GM12873 (cell line): ENCODE data around the gene FANK1.

Source experiments
- TF ChIP-seq, protein P1 (sequence below): IDR thresholded peaks from 2 replicates; pipeline ENCODE4 v1.5.1; 2012; ENCODE audit warnings: low read depth, mild to moderate bottlenecking, moderate library complexity, low read length, control low read depth; ENCODE audit not compliant: insufficient read depth; ENCODE audit errors: missing control alignments

Gene FANK1

DNA sequence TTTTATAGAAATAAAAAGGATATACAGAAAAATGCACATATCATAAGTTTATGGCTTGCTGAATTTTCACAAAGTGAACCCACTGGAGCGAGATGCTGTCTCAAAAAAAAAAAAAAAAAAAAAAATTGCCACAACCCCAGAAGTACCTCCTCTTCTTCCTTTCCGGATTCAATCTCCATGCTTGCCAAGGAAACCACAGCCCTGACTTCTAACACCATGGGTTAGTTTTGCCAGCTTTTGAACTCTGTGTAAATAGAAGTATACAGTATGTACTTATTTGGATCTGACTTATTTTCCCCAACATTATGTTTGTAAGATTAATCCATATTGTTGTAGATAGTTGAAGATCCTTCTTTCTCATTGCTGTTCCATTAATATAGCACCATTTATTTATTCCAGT, 40.0 kb downstream of the FANK1 start:
- TF ChIP-seq, protein P1, sequence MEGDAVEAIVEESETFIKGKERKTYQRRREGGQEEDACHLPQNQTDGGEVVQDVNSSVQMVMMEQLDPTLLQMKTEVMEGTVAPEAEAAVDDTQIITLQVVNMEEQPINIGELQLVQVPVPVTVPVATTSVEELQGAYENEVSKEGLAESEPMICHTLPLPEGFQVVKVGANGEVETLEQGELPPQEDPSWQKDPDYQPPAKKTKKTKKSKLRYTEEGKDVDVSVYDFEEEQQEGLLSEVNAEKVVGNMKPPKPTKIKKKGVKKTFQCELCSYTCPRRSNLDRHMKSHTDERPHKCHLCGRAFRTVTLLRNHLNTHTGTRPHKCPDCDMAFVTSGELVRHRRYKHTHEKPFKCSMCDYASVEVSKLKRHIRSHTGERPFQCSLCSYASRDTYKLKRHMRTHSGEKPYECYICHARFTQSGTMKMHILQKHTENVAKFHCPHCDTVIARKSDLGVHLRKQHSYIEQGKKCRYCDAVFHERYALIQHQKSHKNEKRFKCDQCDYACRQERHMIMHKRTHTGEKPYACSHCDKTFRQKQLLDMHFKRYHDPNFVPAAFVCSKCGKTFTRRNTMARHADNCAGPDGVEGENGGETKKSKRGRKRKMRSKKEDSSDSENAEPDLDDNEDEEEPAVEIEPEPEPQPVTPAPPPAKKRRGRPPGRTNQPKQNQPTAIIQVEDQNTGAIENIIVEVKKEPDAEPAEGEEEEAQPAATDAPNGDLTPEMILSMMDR, result no peak

DNA sequence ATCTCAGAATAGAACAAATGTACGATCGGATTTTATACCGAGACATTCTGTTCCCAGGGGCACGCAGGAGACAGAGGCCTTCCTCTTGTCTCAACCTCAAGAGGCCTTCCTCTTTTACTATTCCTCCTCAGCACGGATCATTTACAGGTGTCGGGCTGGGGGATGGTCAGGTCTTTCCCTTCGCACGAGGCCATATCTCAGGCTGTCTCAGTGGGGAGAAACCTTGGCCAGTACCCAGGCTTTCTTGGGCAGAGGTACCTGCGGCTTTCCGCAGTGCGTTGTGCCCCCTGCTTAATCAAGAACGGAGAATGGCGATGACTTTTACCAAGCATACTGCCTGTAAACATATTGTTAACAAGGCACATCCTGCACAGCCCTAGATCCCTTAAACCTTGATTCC, 44.2 kb downstream of the FANK1 start:
- TF ChIP-seq, protein P1, result no peak

DNA sequence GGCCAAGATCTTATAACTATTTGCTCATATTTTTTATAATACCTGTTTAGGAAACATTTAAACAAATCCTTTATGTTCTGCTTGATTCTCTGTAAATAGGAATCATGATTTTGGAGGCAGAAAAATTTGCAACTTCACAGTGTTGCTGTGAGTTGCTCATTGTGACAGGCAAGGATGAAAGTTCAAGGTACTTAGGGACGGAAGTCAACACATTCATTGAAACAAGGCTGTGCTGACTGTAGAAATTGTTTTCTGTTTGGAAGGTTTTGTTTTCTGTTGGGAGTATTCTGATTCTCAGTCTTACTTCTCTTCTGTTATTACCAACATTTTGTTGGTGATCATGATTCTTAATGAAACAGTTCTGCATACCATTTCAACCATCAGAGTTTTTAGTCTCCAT, 54.9 kb downstream of the FANK1 start:
- TF ChIP-seq, protein P1, result no peak

DNA sequence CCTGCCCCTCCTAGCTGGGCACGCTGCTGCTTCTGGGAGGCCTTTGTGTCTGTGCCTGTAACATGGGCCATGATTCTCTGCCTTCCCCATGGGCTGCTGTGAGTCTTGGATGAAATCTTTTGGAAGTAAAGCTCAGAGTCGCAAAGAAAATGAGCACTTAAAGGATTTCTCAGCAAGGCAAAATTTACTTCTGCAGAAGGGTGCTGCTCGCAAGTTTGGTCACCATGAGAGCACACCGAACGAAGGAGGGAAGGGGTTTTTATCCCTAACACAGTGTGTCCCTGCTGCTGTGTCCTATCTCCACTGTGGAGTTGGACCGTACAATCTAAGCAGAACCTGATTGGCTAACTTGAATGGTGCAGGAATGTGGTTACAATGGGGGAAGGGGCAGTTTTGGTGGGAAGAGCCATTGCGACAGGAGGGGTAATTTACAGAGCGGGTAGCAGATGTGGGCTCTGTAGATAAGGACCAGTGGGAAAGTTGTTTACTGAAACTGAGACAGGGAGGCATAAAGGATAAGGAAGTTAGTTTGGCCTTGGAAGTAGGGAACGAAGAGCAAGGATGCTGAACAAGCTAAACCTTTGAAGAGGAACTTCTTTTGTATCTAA, 57.5 kb downstream of the FANK1 start:
- TF ChIP-seq, protein P1, result no peak

DNA sequence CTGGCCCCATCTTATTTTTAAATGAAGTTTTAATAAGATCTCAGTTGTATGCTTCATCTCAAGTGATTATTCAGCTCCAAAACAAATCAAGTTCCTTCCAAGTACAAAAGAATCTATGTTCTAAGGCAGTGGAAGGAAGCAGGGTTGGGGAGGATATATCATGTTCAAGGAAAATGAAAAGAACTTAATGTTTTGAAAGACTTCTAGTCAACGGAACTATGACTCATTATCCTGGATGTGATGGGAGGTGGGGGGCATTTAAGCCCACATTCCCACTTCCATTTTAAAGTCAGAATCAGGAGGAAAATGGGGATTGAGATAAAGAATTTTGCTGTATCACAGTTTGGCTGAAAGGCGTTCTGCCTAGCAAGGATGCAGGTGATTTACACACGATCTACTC, 59.4 kb downstream of the FANK1 start:
- TF ChIP-seq, protein P1, result no peak

DNA sequence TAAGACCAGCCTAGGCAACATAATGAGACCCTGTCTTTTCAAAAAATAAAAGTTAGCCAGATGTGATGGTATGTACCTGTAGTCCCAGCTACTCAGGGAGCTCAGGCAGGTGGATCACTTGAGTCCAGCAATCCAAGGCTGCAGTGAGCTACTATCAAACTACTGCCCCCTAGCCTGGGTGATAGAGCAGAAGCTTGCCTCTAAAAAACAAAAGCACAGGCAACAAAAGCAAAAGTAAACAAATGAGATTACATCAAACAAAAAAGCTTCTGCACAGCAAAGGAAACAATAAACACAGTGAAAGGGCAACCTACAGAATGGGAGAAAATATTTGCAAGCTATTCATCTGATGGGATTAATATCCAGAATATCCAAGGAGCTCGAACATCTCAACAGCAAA, 65.4 kb downstream of the FANK1 start:
- TF ChIP-seq, protein P1, result no peak

DNA sequence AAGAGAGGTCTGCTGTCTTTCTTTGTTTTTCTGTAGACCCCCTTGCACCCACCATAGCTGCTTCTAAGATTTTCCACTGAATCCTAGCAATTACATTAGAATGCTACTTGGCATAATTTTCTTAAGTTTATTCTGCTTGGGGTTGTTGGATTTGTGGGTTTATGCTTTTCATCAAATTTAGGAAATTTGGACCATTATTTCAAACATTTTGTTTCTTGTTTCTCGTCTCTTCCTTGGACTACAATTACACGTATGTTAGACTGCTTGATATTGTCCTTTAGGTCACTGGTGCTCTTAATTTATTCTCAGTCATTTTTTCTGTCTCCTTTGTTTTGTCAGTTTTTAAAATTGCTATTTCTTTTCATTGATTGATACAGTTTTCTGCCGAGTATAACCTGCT, 65.8 kb downstream of the FANK1 start:
- TF ChIP-seq, protein P1, result no peak
